ENCODE measurements around the gene H2AZ2. TPM values are rescaled to one million over a fixed set of nuclear protein-coding genes. Genes with fewer than 3 reads are reported as not detected.
A peak's percentile ranks its signal among the peaks of the same experiment; 100 is the strongest.
"Not testable (repeated sequence)": the region's sequence is repeated elsewhere in the genome, so short reads cannot be mapped to it uniquely, and the experiment has no call there.

The H2AZ2 gene
- total RNA-seq, 2 experiments from 2014 or later: 291 to 305 TPM

DNA sequence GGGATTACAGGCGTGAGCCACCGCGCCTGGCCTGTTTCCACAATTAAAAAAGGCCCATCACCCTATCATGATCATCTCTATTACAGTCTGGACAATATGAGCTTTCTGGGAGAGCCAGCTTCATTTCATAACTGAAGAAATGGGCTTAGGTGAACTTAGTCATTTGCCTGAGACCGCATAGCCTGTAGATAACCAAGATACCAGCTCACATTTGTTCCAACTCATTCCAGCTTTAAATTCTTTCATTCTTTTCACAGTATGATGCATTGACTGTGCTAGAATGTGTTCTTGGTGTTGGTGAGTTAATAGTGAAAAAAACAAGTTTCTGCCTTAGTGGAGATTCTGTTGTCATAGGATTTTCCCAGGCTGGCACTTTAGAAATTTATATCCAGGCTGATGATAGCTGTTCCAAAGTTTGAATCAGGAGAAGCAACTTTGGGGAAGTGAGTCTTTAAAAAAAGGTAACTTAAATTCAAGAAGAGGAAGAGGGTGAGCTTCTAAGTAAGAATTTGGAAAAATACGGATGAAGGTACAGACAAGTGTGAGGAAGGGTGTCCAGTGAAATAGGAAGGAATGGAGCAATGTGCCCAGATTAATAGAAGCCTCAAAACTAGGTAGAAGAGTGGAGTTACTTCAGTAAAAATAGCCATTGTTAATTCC, 2.1 kb upstream of the H2AZ2 start:
- H3K4me3 Mint-ChIP-seq: peak overlapping the region; percentile 97
- peak overlapping the region; percentile 100 for H3K27ac Mint-ChIP-seq
- H3K4me1 Mint-ChIP-seq: peaks cover 40% of the 10 kb centered on the region
- H3K36me3 Mint-ChIP-seq: peaks cover 19% of the 10 kb centered on the region
- no peak for DNase-seq
- no peaks in the 10 kb centered on the region for H3K27me3 Mint-ChIP-seq
- no peaks in the 10 kb centered on the region for H3K9me3 Mint-ChIP-seq

DNA sequence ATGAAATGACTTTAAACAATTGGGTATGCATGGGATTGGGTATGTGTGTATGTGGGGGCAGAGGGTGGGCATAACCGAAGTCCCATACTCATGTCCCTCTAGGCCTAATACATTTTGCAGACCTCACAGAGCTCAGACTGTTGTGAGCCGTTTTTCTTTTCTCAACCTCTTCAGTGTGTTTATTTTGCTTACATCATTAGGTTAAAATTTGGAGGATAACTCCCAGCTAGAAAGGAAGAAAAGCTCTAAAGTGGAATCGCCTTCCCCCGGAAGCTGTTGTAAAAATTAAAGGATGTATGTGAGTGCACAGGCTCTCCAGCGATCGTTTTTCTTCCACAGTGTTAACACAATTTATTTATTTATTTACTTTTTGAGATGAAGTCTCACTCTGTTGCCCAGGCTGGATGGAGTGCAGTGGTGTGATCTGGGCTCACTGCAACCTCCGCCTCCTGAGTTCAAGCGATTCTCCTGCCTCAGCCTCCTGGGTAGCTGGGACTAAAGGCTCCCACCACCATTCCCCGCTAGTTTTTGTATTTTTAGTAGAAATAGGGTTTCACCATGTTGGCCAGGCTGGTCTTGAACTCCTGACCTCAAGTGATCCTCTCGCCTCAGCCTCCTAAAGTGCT, 1.5 kb upstream of the H2AZ2 start:
- peak overlapping the region; percentile 97 for H3K4me3 Mint-ChIP-seq
- H3K36me3 Mint-ChIP-seq: peaks cover 20% of the 10 kb centered on the region
- DNase-seq: no peak
- H3K9me3 Mint-ChIP-seq: no peaks in the 10 kb centered on the region
- H3K27me3 Mint-ChIP-seq: no peaks in the 10 kb centered on the region
- H3K27ac Mint-ChIP-seq: peak overlapping the region; percentile 100
- peaks cover 45% of the 10 kb centered on the region for H3K4me1 Mint-ChIP-seq

- H3K4me1 Mint-ChIP-seq: peaks cover 47% of the 10 kb centered on the region
- no peaks in the 10 kb centered on the region for H3K9me3 Mint-ChIP-seq
- peak overlapping the region; percentile 99 for H3K27ac Mint-ChIP-seq
- peak overlapping the region; percentile 97 for H3K4me3 Mint-ChIP-seq
- peaks cover 26% of the 10 kb centered on the region for H3K36me3 Mint-ChIP-seq
- peak; percentile 91 for DNase-seq
- H3K27me3 Mint-ChIP-seq: no peaks in the 10 kb centered on the region
Observed at GRCh38 chr7:44847509-44847919, 373 bp downstream of the H2AZ2 start.

- H3K4me1 Mint-ChIP-seq: peaks cover 52% of the 10 kb centered on the region
- H3K36me3 Mint-ChIP-seq: peaks cover 29% of the 10 kb centered on the region
- H3K9me3 Mint-ChIP-seq: no peaks in the 10 kb centered on the region
- H3K27me3 Mint-ChIP-seq: no peaks in the 10 kb centered on the region
- DNase-seq: no peak
- H3K4me3 Mint-ChIP-seq: peak overlapping the region; percentile 97
- peak overlapping the region; percentile 99 for H3K27ac Mint-ChIP-seq
Observed at GRCh38 chr7:44846816-44847508, 925 bp downstream of the H2AZ2 start.

GRCh38 chr7:44846390-44846789, 1.5 kb downstream of the H2AZ2 start:
- H3K4me3 Mint-ChIP-seq: peak overlapping the region; percentile 97
- peaks cover 34% of the 10 kb centered on the region for H3K36me3 Mint-ChIP-seq
- not testable (repeated sequence) for H3K27me3 Mint-ChIP-seq, DNase-seq, H3K9me3 Mint-ChIP-seq
- peaks cover 55% of the 10 kb centered on the region for H3K4me1 Mint-ChIP-seq
- H3K27ac Mint-ChIP-seq: peak overlapping the region; percentile 99

GRCh38 chr7:44845451-44845850, 2.4 kb downstream of the H2AZ2 start:
- H3K9me3 Mint-ChIP-seq: no peaks in the 10 kb centered on the region
- H3K36me3 Mint-ChIP-seq: peaks cover 38% of the 10 kb centered on the region
- DNase-seq: no peak
- H3K27ac Mint-ChIP-seq: no peak overlapping the region
- no peaks in the 10 kb centered on the region for H3K27me3 Mint-ChIP-seq
- peaks cover 54% of the 10 kb centered on the region for H3K4me1 Mint-ChIP-seq
- peak overlapping the region; percentile 97 for H3K4me3 Mint-ChIP-seq

DNA sequence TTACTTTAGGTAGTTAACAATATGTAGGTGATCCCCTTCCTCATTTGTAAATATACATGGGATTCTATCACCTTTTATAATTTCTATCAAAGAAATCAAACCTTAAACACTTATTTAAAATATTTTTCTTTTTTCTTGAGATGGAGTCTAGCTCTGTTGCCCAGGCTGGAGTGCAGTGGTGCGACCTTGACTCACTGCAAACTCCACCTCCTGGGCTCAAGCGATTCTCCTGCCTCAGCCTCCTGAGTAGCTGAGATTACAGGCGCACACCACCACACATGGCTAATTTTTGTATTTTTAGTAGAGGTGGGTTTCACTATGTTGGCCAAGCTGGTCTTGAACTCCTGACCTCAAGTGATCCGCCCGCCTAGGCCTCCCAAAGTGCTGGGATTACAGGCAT, 4.4 kb downstream of the H2AZ2 start:
- H3K27ac Mint-ChIP-seq, H3K9me3 Mint-ChIP-seq, H3K4me3 Mint-ChIP-seq, DNase-seq, H3K27me3 Mint-ChIP-seq: not testable (repeated sequence)
- Mint-ChIP-seq H3K4me1 (peaks cover 48% of the 10 kb centered on the region), H3K36me3 (peaks cover 38% of the 10 kb centered on the region)

DNA sequence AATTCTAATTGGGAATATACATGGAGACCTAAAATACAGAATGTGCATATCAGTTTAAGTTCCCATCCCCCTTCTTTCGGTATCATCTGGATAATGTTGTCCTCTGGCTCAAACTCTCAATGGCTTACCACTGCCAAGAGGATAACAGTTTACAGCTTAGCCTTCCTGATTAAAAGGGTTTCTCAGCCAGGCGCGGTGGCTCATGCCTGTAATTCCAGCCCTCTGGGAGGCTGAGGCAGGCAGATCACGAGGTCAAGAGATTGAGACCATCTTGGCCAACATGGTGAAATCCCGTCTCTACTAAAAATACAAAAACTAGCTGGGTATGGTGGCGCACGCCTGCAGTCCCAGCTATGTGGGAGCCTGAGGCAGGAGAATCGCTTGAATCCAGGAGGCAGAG, 5.2 kb downstream of the H2AZ2 start:
- peaks cover 48% of the 10 kb centered on the region for H3K4me1 Mint-ChIP-seq

GRCh38 chr7:44838751-44839150, 9.1 kb downstream of the H2AZ2 start:
- Mint-ChIP-seq H3K4me1 (peaks cover 21% of the 10 kb centered on the region), H3K27me3 (no peaks in the 10 kb centered on the region), H3K27ac (peak overlapping the region; percentile 8), H3K9me3 (no peaks in the 10 kb centered on the region), H3K4me3 (no peak overlapping the region), H3K36me3 (peaks cover 39% of the 10 kb centered on the region)
- no peak for DNase-seq

More for the DNA sequence above, 5.2 kb downstream of the H2AZ2 start:
- not testable (repeated sequence) for DNase-seq, H3K9me3 Mint-ChIP-seq, H3K27ac Mint-ChIP-seq, H3K4me3 Mint-ChIP-seq, H3K27me3 Mint-ChIP-seq
- H3K36me3 Mint-ChIP-seq: peaks cover 37% of the 10 kb centered on the region

- Mint-ChIP-seq H3K4me3 (no peak overlapping the region), H3K9me3 (no peaks in the 10 kb centered on the region), H3K36me3 (peaks cover 11% of the 10 kb centered on the region), H3K27me3 (no peaks in the 10 kb centered on the region), H3K27ac (no peak overlapping the region), H3K4me1 (peaks cover 16% of the 10 kb centered on the region)
- DNase-seq: no peak
Observed at GRCh38 chr7:44827567-44827966, 20.3 kb downstream of the H2AZ2 start.

DNA sequence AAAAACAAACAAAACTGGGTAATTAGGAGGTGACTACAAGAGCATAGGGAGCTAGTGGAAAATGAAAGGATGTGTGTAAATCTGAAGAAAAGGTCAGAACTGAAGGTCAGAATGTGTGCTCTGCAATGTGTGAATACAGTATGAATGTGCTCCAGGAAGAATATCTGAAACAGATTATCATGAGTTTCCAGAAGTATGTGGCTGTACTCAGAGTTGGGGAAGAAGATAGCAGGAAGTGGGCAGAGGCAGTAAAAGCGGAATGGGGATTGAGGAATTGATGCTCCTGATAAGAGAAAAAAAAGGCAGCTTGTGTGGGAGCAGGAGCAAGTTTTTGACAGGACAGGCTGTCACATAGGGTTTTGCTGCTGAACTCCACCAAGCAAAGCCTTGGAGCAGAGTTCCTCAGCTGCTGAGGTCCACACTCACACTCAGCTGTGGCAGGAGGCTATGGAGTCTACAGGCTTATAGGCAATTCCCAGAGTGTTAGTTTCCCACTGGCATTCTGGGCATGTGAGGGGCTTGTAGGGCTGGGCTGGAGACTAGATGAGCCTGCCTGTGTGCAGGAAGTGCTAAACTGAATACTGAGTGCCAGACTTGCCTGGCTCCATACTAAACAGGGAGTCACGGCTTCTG, 22.9 kb downstream of the H2AZ2 start:
- Mint-ChIP-seq H3K4me3 (no peak overlapping the region), H3K36me3 (peaks cover 8% of the 10 kb centered on the region), H3K4me1 (peaks cover 16% of the 10 kb centered on the region), H3K9me3 (no peaks in the 10 kb centered on the region), H3K27me3 (no peaks in the 10 kb centered on the region), H3K27ac (peak overlapping the region; percentile 75)
- no peak for DNase-seq

GRCh38 chr7:44823255-44823781, 24.6 kb downstream of the H2AZ2 start:
- Mint-ChIP-seq H3K4me3 (no peak overlapping the region), H3K27ac (peak overlapping the region; percentile 70), H3K27me3 (no peaks in the 10 kb centered on the region), H3K36me3 (peaks cover 7% of the 10 kb centered on the region), H3K4me1 (peaks cover 16% of the 10 kb centered on the region), H3K9me3 (no peaks in the 10 kb centered on the region)
- DNase-seq: no peak

DNA sequence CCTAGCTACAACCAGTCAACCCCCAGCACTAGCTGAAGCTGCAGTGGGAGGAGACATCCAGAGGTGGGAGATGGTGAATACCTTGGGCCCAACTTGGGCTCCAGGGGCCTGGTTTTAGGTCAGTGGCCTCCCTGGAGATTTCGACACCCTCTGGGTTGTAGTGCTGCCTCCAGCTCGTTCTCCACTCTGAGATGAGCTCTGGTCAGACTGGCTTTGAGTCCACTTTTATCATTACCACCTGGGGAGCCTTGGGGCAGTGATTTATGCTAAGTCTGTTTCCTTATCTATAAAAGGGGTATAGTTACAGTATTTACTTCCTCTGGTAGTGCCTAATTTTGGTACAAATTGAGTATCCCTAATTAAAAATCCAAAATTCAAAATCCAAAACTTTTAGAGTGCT, 28.6 kb downstream of the H2AZ2 start:
- H3K27me3 Mint-ChIP-seq: no peaks in the 10 kb centered on the region
- H3K36me3 Mint-ChIP-seq: peaks cover 7% of the 10 kb centered on the region
- no peak overlapping the region for H3K4me3 Mint-ChIP-seq
- no peak overlapping the region for H3K27ac Mint-ChIP-seq
- no peaks in the 10 kb centered on the region for H3K9me3 Mint-ChIP-seq
- no peak for DNase-seq
- H3K4me1 Mint-ChIP-seq: peaks cover 2% of the 10 kb centered on the region

DNA sequence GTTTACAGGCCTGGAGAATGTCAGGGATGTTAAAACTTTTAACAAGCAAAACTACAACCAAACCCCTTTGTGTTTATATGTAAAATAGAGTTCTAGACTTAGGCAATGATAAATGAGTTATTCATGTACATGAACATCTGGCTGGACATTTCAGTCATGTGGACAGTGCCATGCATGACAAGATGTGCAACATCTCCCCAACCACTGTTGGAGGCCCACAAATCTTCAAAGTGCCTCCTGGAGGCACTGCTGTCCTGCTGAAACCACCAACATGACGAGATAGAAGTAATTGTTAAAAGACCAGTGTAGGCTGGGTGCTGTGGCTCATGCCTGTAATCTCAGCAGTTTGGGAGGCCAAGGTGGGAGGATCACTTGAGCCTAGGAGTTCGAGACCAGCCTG, 33.0 kb downstream of the H2AZ2 start:
- H3K4me3 Mint-ChIP-seq: no peak overlapping the region
- no peak overlapping the region for H3K27ac Mint-ChIP-seq
- DNase-seq: no peak
- no peaks in the 10 kb centered on the region for H3K27me3 Mint-ChIP-seq
- no peaks in the 10 kb centered on the region for H3K9me3 Mint-ChIP-seq
- peaks cover 2% of the 10 kb centered on the region for H3K4me1 Mint-ChIP-seq
- no peaks in the 10 kb centered on the region for H3K36me3 Mint-ChIP-seq

- no peak for DNase-seq
- peaks cover 2% of the 10 kb centered on the region for H3K4me1 Mint-ChIP-seq
- no peak overlapping the region for H3K27ac Mint-ChIP-seq
- H3K36me3 Mint-ChIP-seq: no peaks in the 10 kb centered on the region
- no peak overlapping the region for H3K4me3 Mint-ChIP-seq
- no peaks in the 10 kb centered on the region for H3K27me3 Mint-ChIP-seq
- H3K9me3 Mint-ChIP-seq: no peaks in the 10 kb centered on the region
Observed at GRCh38 chr7:44811571-44811970, 36.3 kb downstream of the H2AZ2 start.
